CD4-positive, alpha-beta T cell (primary cell): ENCODE measurements around the gene HNRNPA3. TPM values are rescaled to one million over a fixed set of nuclear protein-coding genes. Genes with fewer than 3 reads are reported as not detected.
"Not testable (repeated sequence)": the region's sequence is repeated elsewhere in the genome, so short reads cannot be mapped to it uniquely, and the experiment has no call there.

Experiments used
- ATAC-seq: fragments of 200-7000 bp; cut with Tn5 transposase; one replicate; pipeline ENCODE4 v1.10.0; 2022; ENCODE audit warnings: mild to moderate bottlenecking; ENCODE audit not compliant: poor library complexity
- CTCF ChIA-PET: fragments of 350-600 bp; sonication (Branson Sonifier 250); formaldehyde crosslinking; loops from one replicate; lab custom pipeline; 2021; ENCODE audit warnings: antibody characterized with exemption, inconsistent platforms; lab: Charles Lee
- POLR2A ChIA-PET: fragments of 350-600 bp; sonication (Branson Sonifier 250); formaldehyde crosslinking; loops from one replicate; lab custom pipeline; 2021; ENCODE audit warnings: antibody characterized with exemption, inconsistent platforms; lab: Charles Lee
- DNase-seq, 14 experiments: peaks; one replicate each; pipeline ENCODE4 v3.0.0-alpha.2; 2013 to 2020; ENCODE audit warnings: mixed read lengths in 2 of 14
- H3K27ac ChIP-seq, 2 donors: one replicate each; pipeline versions ENCODE4 v1.5.1 to v1.7.0; 2013; ENCODE audit warnings: low read length in 2 of 2, low read depth in 1 of 2, mild to moderate bottlenecking in 1 of 2
- H3K27me3 ChIP-seq, 2 experiments: 1 replicate in 1 of 2; 2 replicates in 1 of 2; pipeline versions ENCODE4 v1.6.1 to v1.7.0; 2013; ENCODE audit warnings: low read length in 2 of 2, control low read depth in 1 of 2, mild to moderate bottlenecking in 1 of 2, moderate library complexity in 1 of 2; ENCODE audit not compliant: insufficient read depth in 2 of 2, control insufficient read depth in 1 of 2
- H3K36me3 ChIP-seq: one replicate; pipeline ENCODE4 v1.6.1; 2013; ENCODE audit warnings: low read length, control low read depth; ENCODE audit not compliant: insufficient read depth
- H3K4me1 ChIP-seq: one replicate; pipeline ENCODE4 v1.6.1; 2013; ENCODE audit warnings: low read length, control low read depth; ENCODE audit not compliant: insufficient read depth
- H3K4me3 ChIP-seq: one replicate; pipeline ENCODE4 v1.5.1; 2013; ENCODE audit warnings: mild to moderate bottlenecking, low read length, moderate library complexity
- H3K9me3 ChIP-seq, 2 experiments: 1 replicate in 1 of 2; 2 replicates in 1 of 2; pipeline versions ENCODE4 v1.6.1 to v1.7.0; 2013; ENCODE audit warnings: low read length in 2 of 2, mild to moderate bottlenecking in 2 of 2, control low read depth in 1 of 2, moderate library complexity in 1 of 2; ENCODE audit not compliant: control insufficient read depth in 1 of 2, insufficient read depth in 1 of 2
- H3K27ac Mint-ChIP-seq: one replicate; pipeline ENCODE4 v1.8.0; 2020; ENCODE audit warnings: mixed read lengths
- H3K27me3 Mint-ChIP-seq: one replicate; pipeline ENCODE4 v1.8.0; 2021; ENCODE audit warnings: mixed read lengths
- H3K36me3 Mint-ChIP-seq: one replicate; pipeline ENCODE4 v1.8.0; 2021; ENCODE audit warnings: low read depth, mixed read lengths
- H3K4me1 Mint-ChIP-seq: one replicate; pipeline ENCODE4 v1.8.0; 2021; ENCODE audit warnings: low read depth, mixed read lengths
- H3K4me3 Mint-ChIP-seq: one replicate; pipeline ENCODE4 v1.8.0; 2020; ENCODE audit warnings: mild to moderate bottlenecking, mixed read lengths
- H3K9me3 Mint-ChIP-seq: one replicate; pipeline ENCODE4 v1.8.0; 2020; ENCODE audit warnings: mixed read lengths
- intact Hi-C, 2 experiments: fragments of 100-400 bp; cut with DNase I in 1 of 2; cut with micrococcal nuclease in 1 of 2; formaldehyde crosslinking; loops; one replicate each; pipeline versions ENCODE4 v1.15.1 to v1.9.0; 2023 to 2025; cut with DNase I, micrococcal nuclease
- total RNA-seq, 174 experiments: library from RNA in 2 of 174; stranded (reverse) in 2 of 174; gene quantifications; one replicate each; pipeline ENCODE4 v1.2.3 and lab custom pipeline; 2021 to 2026
- TF ChIP-seq, protein P1 (sequence below): fragments of 200-600 bp; IDR thresholded peaks from one replicate; pipeline ENCODE4 v1.8.0; 2022; ENCODE audit warnings: antibody characterized with exemption, mild to moderate bottlenecking

Gene HNRNPA3
- total RNA-seq, 2 experiments from 2014 or later, result 162 to 167 TPM

DNA sequence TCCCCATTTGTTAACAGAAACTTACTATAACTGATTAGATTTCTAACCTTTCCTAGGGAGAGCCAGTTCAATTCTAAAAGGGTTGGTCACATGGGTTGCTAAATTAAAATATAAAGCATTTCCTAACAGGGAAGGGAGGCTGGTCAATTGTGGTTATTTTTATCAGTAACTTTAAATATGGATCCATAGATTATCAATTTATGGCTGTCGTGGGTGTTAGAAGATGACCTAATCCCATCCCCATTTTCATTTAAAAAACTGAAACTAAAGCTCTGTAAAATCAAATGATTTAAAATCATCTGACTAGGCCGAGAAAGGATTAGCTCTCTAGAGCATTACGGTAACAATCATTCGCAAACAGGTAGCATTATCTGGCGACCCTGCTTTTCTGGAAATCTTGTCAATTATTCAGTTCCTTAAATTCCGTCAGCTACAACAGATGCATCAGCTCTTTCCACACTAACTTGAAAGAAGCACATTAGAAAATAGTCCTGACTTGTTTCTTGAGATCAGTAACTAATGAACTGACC lies 953 bp upstream of the HNRNPA3 start:
- Histone ChIP-seq H3K4me3 (peak overlapping the region; percentile 57), H3K4me1 (peaks cover 33% of the 10 kb centered on the region), H3K27ac (peak overlapping the region; percentile 96 to 98), H3K36me3 (peaks cover 21% of the 10 kb centered on the region), H3K9me3 (no peaks in the 10 kb centered on the region), H3K27me3 (no peaks in the 10 kb centered on the region)
- Mint-ChIP-seq H3K27me3 (no peaks in the 10 kb centered on the region), H3K4me1 (peaks cover 54% of the 10 kb centered on the region), H3K36me3 (peaks cover 48% of the 10 kb centered on the region), H3K4me3 (peak overlapping the region; percentile 88), H3K27ac (peak overlapping the region; percentile 99), H3K9me3 (no peaks in the 10 kb centered on the region)
- DNase-seq (peak in 1 of 14 experiments; percentile 40), ATAC-seq (no peak)
- TF ChIP-seq, protein P1, sequence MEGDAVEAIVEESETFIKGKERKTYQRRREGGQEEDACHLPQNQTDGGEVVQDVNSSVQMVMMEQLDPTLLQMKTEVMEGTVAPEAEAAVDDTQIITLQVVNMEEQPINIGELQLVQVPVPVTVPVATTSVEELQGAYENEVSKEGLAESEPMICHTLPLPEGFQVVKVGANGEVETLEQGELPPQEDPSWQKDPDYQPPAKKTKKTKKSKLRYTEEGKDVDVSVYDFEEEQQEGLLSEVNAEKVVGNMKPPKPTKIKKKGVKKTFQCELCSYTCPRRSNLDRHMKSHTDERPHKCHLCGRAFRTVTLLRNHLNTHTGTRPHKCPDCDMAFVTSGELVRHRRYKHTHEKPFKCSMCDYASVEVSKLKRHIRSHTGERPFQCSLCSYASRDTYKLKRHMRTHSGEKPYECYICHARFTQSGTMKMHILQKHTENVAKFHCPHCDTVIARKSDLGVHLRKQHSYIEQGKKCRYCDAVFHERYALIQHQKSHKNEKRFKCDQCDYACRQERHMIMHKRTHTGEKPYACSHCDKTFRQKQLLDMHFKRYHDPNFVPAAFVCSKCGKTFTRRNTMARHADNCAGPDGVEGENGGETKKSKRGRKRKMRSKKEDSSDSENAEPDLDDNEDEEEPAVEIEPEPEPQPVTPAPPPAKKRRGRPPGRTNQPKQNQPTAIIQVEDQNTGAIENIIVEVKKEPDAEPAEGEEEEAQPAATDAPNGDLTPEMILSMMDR, result no peak
- CTCF ChIA-PET, result interaction anchor here (1.1 to 1.7 kb wide), 4 partner anchors 13 to 53 kb away, joined by 3 to 14 read pairs (median 6); partner anchors contain the start of gene NFE2L2
- intact Hi-C loops, result loop anchor here (1.0 to 5.0 kb wide), 4 partner anchors 47 to 121 kb away; partner anchors contain the start of gene NFE2L2 (in 1 of the 2)
- POLR2A ChIA-PET, result interaction anchor here (0.6 to 4.7 kb wide), 29 partner anchors 9 to 1239 kb away, joined by 3 to 309 read pairs (median 5); partner anchors contain the start of genes LNPK, NFE2L2, PJVK and PRKRA

DNA sequence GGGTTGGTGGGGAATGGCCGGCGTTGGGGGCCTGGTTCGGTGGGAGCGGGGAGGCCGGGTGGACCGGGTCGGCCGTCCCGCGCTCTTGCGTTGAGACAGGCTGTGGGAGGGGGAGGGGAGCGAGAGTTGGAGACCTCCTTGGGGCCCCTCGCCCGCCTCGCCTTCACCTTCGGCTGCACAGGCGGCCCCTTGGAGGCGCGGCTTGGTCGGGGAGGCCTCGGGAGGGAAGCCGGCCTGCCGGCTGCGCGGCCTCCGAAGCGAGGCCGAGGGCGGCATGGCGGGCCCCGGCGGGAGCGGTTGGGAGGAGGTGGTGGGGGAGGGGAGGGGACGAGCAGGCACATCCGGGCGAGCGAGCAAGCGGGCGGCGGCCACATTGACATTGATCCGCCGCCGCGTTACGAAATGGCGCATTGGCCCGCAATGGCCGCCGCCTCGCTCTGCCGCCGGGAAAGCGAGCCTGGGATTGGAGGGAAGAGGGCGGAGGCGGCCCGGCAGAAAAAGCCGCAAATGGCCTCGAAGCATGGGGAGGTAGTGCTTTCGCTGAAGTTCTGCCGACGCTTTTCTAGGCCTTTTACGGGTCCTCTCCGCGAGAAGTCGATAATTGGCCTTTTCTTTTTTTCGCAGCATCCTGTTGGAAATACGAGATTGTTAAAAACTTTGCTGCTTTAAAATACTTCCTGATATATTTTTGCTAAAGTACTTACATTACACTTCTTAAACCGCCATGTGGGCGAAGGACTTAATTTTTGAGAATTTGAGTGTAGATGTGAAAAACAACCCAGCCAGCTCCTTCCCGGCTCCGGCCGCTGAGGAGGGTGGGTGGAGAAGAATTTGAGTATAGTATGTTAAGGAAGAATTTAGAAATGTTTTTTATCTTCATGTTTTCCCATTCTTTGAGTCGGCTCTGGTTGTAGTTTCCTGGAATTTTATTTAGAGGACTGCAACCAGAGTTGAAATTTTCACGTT lies 580 bp downstream of the HNRNPA3 start:
- Mint-ChIP-seq H3K27ac (peak overlapping the region; percentile 99), H3K27me3 (no peaks in the 10 kb centered on the region), H3K4me1 (peaks cover 67% of the 10 kb centered on the region), H3K9me3 (no peaks in the 10 kb centered on the region), H3K36me3 (peaks cover 64% of the 10 kb centered on the region), H3K4me3 (peak overlapping the region; percentile 88)
- POLR2A ChIA-PET, result interaction anchor here (0.7 to 4.7 kb wide), 27 partner anchors 9 to 1238 kb away, joined by 3 to 309 read pairs (median 7); partner anchors contain the start of genes NFE2L2, PJVK and PRKRA
- peak overlapping the region; percentile 86 for H3K4me3 ChIP-seq
- CTCF ChIA-PET, result interaction anchor here (1.0 to 2.9 kb wide), 6 partner anchors 11 to 64 kb away, joined by 3 to 14 read pairs (median 6); partner anchors contain the start of gene NFE2L2
- intact Hi-C loops, result loop anchor here (1.0 to 5.0 kb wide), 5 partner anchors 8 to 119 kb away; partner anchors contain the start of gene NFE2L2 (in 1 of the 2)
- H3K27ac ChIP-seq, result peak overlapping the region; percentile 96 to 100
- H3K36me3 ChIP-seq, result peaks cover 37% of the 10 kb centered on the region
- H3K4me1 ChIP-seq, result peaks cover 42% of the 10 kb centered on the region
- peak; percentile 47 for ATAC-seq
- peak; percentile 86 to 96 (median 87) for DNase-seq
- no peaks in the 10 kb centered on the region for H3K9me3 ChIP-seq
- no peaks in the 10 kb centered on the region for H3K27me3 ChIP-seq
- TF ChIP-seq, protein P1, result no peak

DNA sequence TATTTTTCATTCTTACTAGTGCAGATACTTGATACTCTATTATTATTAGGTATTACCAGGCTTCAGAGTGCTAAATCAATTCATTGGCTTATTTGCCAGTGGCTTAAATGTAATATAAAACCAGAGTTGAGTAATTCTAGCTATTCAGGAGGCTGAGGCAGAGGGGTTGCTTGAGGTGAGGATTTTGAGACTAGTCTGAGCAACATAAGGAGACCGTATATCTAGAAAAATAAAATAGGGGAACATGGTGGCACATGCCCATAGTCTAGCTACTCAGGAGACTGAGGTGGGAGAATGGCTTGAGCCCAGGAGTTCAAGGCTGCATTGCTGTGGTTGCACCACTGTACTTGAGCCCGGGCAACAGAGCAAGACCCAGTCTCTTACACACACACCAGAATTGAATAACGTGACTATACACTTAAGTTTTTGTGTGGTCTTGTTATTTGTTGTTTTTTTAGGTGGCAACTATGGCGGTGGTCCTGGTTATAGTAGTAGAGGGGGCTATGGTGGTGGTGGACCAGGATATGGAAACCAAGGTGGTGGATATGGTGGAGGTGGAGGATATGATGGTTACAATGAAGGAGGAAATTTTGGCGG lies 4.8 kb downstream of the HNRNPA3 start:
- TF ChIP-seq, protein P1, result no peak
- Histone ChIP-seq H3K27me3 (no peaks in the 10 kb centered on the region), H3K27ac (no peak overlapping the region), H3K4me3 (no peak overlapping the region), H3K36me3 (peaks cover 75% of the 10 kb centered on the region), H3K9me3 (no peaks in the 10 kb centered on the region), H3K4me1 (peaks cover 29% of the 10 kb centered on the region)
- intact Hi-C loops, result no loop called here
- POLR2A ChIA-PET, result interaction anchor here (0.6 to 1.4 kb wide), 3 partner anchors 22 to 51 kb away, joined by 3 to 11 read pairs (median 4); partner anchors contain the start of gene NFE2L2
- Mint-ChIP-seq H3K27me3 (no peaks in the 10 kb centered on the region), H3K27ac (peak overlapping the region; percentile 99), H3K36me3 (peaks cover 98% of the 10 kb centered on the region), H3K9me3 (no peaks in the 10 kb centered on the region), H3K4me3 (peak overlapping the region; percentile 20), H3K4me1 (peaks cover 84% of the 10 kb centered on the region)
- CTCF ChIA-PET, result interaction anchor here (0.8 to 1.0 kb wide), 4 partner anchors 46 to 118 kb away, joined by 3 read pairs; no protein-coding TSS in a partner anchor
- DNase-seq (no peak), ATAC-seq (no peak)

DNA sequence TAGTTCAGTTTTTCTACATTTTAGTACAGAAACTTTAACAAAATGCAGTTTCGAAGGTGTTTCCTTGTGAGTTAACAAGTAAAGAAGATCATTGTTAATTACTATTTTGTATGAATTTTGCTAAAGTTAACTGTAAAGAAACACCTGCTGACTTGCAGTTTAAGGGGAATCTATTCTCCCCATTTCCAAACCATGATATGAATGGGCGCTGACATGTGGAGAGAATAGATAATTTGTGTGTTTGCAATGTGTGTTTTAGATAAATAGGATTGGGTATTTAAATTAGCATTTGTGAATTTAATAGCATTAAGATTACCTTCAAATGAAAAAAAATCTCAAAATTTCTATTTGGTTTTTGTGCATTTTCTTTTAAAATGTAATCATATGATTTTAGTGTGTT lies 7.2 kb downstream of the HNRNPA3 start:
- H3K4me1 Mint-ChIP-seq, result peaks cover 75% of the 10 kb centered on the region
- H3K27ac ChIP-seq, DNase-seq, H3K4me3 ChIP-seq, H3K9me3 ChIP-seq, H3K9me3 Mint-ChIP-seq, H3K27me3 Mint-ChIP-seq, ATAC-seq, intact Hi-C loops, H3K27ac Mint-ChIP-seq, H3K27me3 ChIP-seq, POLR2A ChIA-PET, H3K4me3 Mint-ChIP-seq, CTCF ChIA-PET: not testable (repeated sequence)
- Histone ChIP-seq H3K4me1 (peaks cover 23% of the 10 kb centered on the region), H3K36me3 (peaks cover 93% of the 10 kb centered on the region)
- peaks cover 98% of the 10 kb centered on the region for H3K36me3 Mint-ChIP-seq
